SKM-1 (cell line): Measurements from ENCODE around the gene ATP5ME.
"Not testable (repeated sequence)": the region's sequence is repeated elsewhere in the genome, so short reads cannot be mapped to it uniquely, and the experiment has no call there.

Source experiments
- DNase-seq: peaks from one replicate; lab custom pipeline; 2025; ENCODE audit not compliant: unreplicated experiment; lab: John Stamatoyannopoulos, UW

ATP5ME gene

GRCh38 chr4:669806-670559 lies 4.1 kb downstream of the ATP5ME start:
- DNase-seq, result not testable (repeated sequence)

- not testable (repeated sequence) for DNase-seq
These were observed 5.9 kb downstream of the ATP5ME start for GRCh38 chr4:668219-668618.

- no peak for DNase-seq
These were observed 6.5 kb downstream of the ATP5ME start for GRCh38 chr4:667545-667925.

GRCh38 chr4:666822-667544 lies 7.1 kb downstream of the ATP5ME start:
- DNase-seq, result no peak

GRCh38 chr4:666436-666810 lies 7.7 kb downstream of the ATP5ME start:
- no peak for DNase-seq

GRCh38 chr4:665751-666435 lies 8.2 kb downstream of the ATP5ME start:
- DNase-seq, result no peak

- DNase-seq, result no peak
These were observed 8.7 kb downstream of the ATP5ME start for GRCh38 chr4:665381-665750.

GRCh38 chr4:664713-665231 lies 9.3 kb downstream of the ATP5ME start:
- DNase-seq, result no peak

- DNase-seq, result no peak
These were observed 10.3 kb downstream of the ATP5ME start for GRCh38 chr4:663438-664428.

GRCh38 chr4:663046-663437 lies 11.0 kb downstream of the ATP5ME start:
- DNase-seq, result no peak

GRCh38 chr4:661881-662761 lies 12.0 kb downstream of the ATP5ME start:
- no peak for DNase-seq

- DNase-seq, result no peak
These were observed 12.8 kb downstream of the ATP5ME start for GRCh38 chr4:661231-661630.

GRCh38 chr4:660401-660800 lies 13.7 kb downstream of the ATP5ME start:
- DNase-seq, result no peak

GRCh38 chr4:659851-660250 lies 14.2 kb downstream of the ATP5ME start:
- no peak for DNase-seq

- no peak for DNase-seq
These were observed 15.1 kb downstream of the ATP5ME start for GRCh38 chr4:658681-659667.

- no peak for DNase-seq
These were observed 16.0 kb downstream of the ATP5ME start for GRCh38 chr4:657834-658667.

- no peak for DNase-seq
These were observed 16.7 kb downstream of the ATP5ME start for GRCh38 chr4:657338-657833.
